ENCODE data around the gene IPPK.
"Not testable (repeated sequence)": the region's sequence is repeated elsewhere in the genome, so short reads cannot be mapped to it uniquely, and the experiment has no call there.

Gene IPPK

GRCh38 chr9:92595930-92596329, 74.0 kb downstream of the IPPK start:
- DNase-seq (ENCODE audit: low read depth, low spot score): no peak

DNA sequence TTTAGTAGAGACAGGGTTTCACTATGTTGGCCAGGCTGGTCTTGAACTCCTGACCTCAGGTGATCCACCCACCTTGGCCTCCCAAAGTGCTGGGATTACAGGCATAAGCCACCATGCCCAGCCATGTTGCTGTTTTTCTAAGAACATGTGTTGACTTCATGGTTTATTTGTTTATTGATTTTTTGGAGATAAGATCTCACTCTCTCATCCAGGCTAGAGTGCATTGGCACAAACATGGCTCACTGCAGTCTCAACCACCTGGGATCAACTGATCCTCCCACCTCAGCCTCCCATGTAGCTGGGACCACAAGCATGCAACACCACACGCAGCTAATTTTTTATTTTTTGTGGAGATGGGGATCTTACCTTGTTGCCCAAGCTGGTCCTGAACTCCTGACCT, 74.9 kb downstream of the IPPK start:
- not testable (repeated sequence) for DNase-seq (ENCODE audit: low read depth, low spot score)

DNA sequence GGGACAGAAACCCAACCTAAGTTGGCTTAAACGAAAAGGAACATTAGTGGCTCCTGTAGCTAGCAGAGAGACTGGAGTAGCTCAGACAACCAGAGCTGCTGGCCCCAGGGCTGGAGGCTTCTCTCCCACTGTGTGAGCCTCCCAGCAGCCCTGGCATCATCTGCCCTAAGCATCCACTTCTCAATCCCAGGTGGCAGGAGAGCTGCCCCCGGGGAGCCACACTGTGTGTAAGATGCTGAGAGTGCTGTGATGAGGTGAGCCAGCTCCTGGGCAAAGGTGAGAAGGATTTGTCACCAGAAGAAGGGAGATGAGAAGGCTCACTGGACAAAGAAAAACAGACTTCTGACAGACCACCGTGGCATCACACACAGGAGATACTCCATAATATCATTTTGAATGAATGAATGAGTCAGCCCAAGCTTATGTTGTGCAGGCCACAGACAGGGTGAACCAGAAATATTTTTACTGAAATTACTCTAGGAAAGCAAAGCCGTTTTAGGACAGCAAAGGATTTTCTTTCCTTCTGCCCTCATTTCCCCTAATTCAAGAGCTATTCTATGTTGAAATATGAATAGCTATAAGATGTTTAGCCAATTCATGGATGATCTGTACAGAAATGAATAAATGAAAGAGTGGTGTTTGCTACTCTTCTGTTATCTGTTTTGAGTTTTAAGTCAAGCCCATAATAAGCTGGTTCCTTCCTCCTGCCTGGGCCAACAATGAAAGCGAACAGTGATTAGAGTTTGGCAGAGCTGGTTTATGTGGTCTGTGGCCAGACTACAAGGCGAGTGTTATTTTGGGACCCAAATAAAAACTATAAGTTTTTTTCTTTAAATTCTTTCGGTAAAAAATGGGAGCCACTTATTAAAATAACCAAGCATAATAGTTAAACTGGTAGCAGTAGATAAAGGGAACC, 76.7 kb downstream of the IPPK start:
- DNase-seq (ENCODE audit: low read depth, low spot score): no peak

GRCh38 chr9:92592537-92592936, 77.4 kb downstream of the IPPK start:
- no peak for DNase-seq (ENCODE audit: low read depth, low spot score)

- DNase-seq (ENCODE audit: low read depth, low spot score): no peak
These were observed 79.6 kb downstream of the IPPK start for GRCh38 chr9:92590377-92590776.

DNA sequence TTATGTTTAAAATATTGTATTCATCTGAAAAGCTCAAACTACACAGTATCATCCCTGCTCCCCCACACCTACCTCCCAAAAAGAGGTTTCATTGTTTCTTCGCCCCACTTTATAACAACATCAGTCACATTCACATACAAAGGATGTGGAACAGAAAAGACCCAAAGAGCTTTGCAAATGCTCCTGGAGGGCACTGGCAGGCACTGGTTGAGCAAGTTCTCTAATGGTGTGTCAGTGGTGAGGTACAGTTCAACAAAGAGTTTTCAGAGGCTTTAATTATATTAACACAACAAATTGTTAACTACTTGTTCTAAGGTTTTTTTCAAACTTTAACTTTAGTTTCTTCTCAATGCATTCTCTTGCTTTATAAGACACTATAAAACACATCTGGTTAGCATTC, 80.0 kb downstream of the IPPK start:
- DNase-seq (ENCODE audit: low read depth, low spot score): no peak

DNA sequence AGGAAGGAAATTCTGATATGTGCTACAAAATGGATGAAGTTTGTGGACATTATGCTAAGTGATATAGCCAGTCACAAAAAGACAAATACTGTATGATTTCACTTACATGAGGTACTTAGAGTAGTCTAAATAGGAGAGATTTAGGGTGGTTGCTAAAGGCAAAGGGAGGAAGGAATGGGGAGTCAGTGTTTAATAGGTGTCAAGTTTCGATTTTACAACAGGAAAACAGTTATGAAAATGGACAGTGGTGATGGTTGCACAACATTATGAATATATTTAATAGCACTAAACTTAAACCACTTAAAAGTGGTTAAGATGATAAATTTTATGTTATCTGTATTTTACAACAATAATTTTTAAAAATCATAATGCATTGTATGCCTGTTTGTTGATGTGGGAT, 93.8 kb downstream of the IPPK start:
- no peak for DNase-seq (ENCODE audit: low read depth, low spot score)

- DNase-seq (ENCODE audit: low read depth, low spot score): not testable (repeated sequence)
These were observed 96.3 kb downstream of the IPPK start for GRCh38 chr9:92573612-92574011.

- DNase-seq (ENCODE audit: low read depth, low spot score): not testable (repeated sequence)
These were observed 98.1 kb downstream of the IPPK start for GRCh38 chr9:92571871-92572270.

GRCh38 chr9:92564982-92565381, 104.9 kb downstream of the IPPK start:
- no peak for DNase-seq (ENCODE audit: low read depth, low spot score)

GRCh38 chr9:92564504-92564903, 105.4 kb downstream of the IPPK start:
- DNase-seq (ENCODE audit: low read depth, low spot score): no peak

All from activated naive CD8-positive, alpha-beta T cell treated with anti-CD3 and anti-CD28 coated beads, Interleukin-2, amount 50 U/mL, for 16 hours (primary cell).